ENCODE measurements around the gene CCDC50. TPM values are rescaled to one million over a fixed set of nuclear protein-coding genes. Genes with fewer than 3 reads are reported as not detected.

Gene CCDC50
- total RNA-seq, 1 experiment from 2014 or later: 77.2 TPM

DNA sequence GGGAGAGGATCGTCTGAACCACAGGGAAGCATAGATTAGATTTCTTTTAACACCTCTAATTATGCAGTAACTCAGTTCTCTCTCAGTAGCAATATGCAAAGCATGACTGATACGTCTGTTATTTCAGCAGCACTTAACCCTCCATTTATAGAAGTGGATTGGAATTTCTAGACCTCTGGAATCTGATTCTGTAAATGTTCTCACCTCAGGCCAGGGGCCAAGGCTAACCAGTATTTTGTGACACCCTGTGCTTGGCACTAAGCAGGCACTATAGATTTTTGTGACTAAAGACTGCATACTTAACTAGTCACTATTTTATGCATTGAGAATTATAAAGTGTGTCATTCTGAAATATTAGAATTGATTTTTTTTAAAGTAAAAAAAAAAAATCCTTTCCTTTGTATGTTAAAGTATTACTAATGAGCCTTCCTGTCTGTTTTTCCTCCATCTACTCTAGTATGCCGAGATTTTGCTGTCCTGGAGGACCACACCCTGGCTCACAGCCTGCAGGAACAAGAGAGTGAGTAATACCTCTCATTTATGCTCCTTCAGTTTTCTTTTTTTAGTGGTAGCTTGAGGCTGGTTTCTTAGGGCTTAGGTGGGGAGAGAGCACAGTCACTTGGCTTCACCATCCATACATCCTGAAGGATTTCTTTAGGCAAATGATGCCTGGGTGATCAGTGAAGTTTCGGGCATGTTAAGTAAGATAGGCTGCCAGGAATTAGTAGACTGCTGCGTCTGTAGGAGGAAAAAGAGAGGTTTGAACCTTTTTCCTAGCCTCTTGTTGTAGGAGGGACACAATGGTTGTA, 27.6 kb downstream of the CCDC50 start:
- no peaks in the 10 kb centered on the region for H3K9me3 ChIP-seq (ENCODE audit: low read depth, low read length, poor library complexity, severe bottlenecking)
- CTCF ChIA-PET: no interaction called here
- peaks cover 47% of the 10 kb centered on the region for H3K4me1 ChIP-seq (ENCODE audit: insufficient read depth, low read length, poor library complexity, severe bottlenecking)
- DNase-seq (ENCODE audit: low spot score): peak; percentile 52
- peaks cover 19% of the 10 kb centered on the region for H3K36me3 ChIP-seq (ENCODE audit: insufficient read depth, low read length, poor library complexity, severe bottlenecking)
- H3K27me3 ChIP-seq (replicated peaks; ENCODE audit: insufficient read depth, low read depth, low read length, poor library complexity): no peaks in the 10 kb centered on the region
- TF ChIP-seq EZH2 (IDR thresholded peaks at IDR 0.05; ENCODE audit: borderline replicate concordance, low read depth, low read length, poor library complexity, severe bottlenecking) (no peak), CTCF (conservative IDR thresholded peaks at IDR 0.05; ENCODE audit: low read depth, low read length) (no peak)
- BruUV-seq (replicated peaks): no TSS peak
- POLR2A ChIA-PET (ENCODE audit: low non-redundant PET): no interaction called here
- no peak overlapping the region for H3K27ac ChIP-seq (ENCODE audit: low read depth, low read length, poor library complexity, severe bottlenecking)
- H3K4me3 ChIP-seq (ENCODE audit: low read depth, low read length, poor library complexity, severe bottlenecking): no peak overlapping the region
- intact Hi-C loops (cut with micrococcal nuclease; ENCODE audit: unreplicated experiment): no loop called here

GRCh38 chr3:191357909-191358308, 28.7 kb downstream of the CCDC50 start:
- CTCF ChIA-PET: no interaction called here
- POLR2A ChIA-PET (ENCODE audit: low non-redundant PET): no interaction called here
- intact Hi-C loops (cut with micrococcal nuclease; ENCODE audit: unreplicated experiment): no loop called here
- Histone ChIP-seq H3K27ac (ENCODE audit: low read depth, low read length, poor library complexity, severe bottlenecking) (no peak overlapping the region), H3K27me3 (replicated peaks; ENCODE audit: insufficient read depth, low read depth, low read length, poor library complexity) (no peaks in the 10 kb centered on the region), H3K9me3 (ENCODE audit: low read depth, low read length, poor library complexity, severe bottlenecking) (no peaks in the 10 kb centered on the region), H3K36me3 (ENCODE audit: insufficient read depth, low read length, poor library complexity, severe bottlenecking) (peaks cover 23% of the 10 kb centered on the region), H3K4me1 (ENCODE audit: insufficient read depth, low read length, poor library complexity, severe bottlenecking) (peaks cover 48% of the 10 kb centered on the region), H3K4me3 (ENCODE audit: low read depth, low read length, poor library complexity, severe bottlenecking) (no peak overlapping the region)
- no peak for TF ChIP-seq CTCF (conservative IDR thresholded peaks at IDR 0.05; ENCODE audit: low read depth, low read length)
- TF ChIP-seq EZH2 (IDR thresholded peaks at IDR 0.05; ENCODE audit: borderline replicate concordance, low read depth, low read length, poor library complexity, severe bottlenecking): no peak
- no TSS peak for BruUV-seq (replicated peaks)
- DNase-seq (ENCODE audit: low spot score): no peak

GRCh38 chr3:191358929-191359328, 29.7 kb downstream of the CCDC50 start:
- Histone ChIP-seq H3K36me3 (ENCODE audit: insufficient read depth, low read length, poor library complexity, severe bottlenecking) (peaks cover 23% of the 10 kb centered on the region), H3K9me3 (ENCODE audit: low read depth, low read length, poor library complexity, severe bottlenecking) (no peaks in the 10 kb centered on the region), H3K27me3 (replicated peaks; ENCODE audit: insufficient read depth, low read depth, low read length, poor library complexity) (no peaks in the 10 kb centered on the region), H3K4me3 (ENCODE audit: low read depth, low read length, poor library complexity, severe bottlenecking) (no peak overlapping the region), H3K4me1 (ENCODE audit: insufficient read depth, low read length, poor library complexity, severe bottlenecking) (peaks cover 40% of the 10 kb centered on the region), H3K27ac (ENCODE audit: low read depth, low read length, poor library complexity, severe bottlenecking) (no peak overlapping the region)
- intact Hi-C loops (cut with micrococcal nuclease; ENCODE audit: unreplicated experiment): no loop called here
- no peak for DNase-seq (ENCODE audit: low spot score)
- no TSS peak for BruUV-seq (replicated peaks)
- POLR2A ChIA-PET (ENCODE audit: low non-redundant PET): no interaction called here
- CTCF ChIA-PET: no interaction called here
- TF ChIP-seq CTCF (conservative IDR thresholded peaks at IDR 0.05; ENCODE audit: low read depth, low read length) (no peak), EZH2 (IDR thresholded peaks at IDR 0.05; ENCODE audit: borderline replicate concordance, low read depth, low read length, poor library complexity, severe bottlenecking) (no peak)
